GM18502 (cell line): ENCODE measurements around the gene CYP20A1.
A peak's percentile ranks its signal among the peaks of the same experiment; 100 is the strongest.
"Not testable (repeated sequence)": the region's sequence is repeated elsewhere in the genome, so short reads cannot be mapped to it uniquely, and the experiment has no call there.

Experiments
- ATAC-seq: cut with Tn5 transposase; IDR thresholded peaks from one replicate; pipeline ENCODE4 v1.9.1; 2021; ENCODE audit warnings: mild to moderate bottlenecking; ENCODE audit not compliant: unreplicated experiment, poor library complexity

CYP20A1 gene, protein sequence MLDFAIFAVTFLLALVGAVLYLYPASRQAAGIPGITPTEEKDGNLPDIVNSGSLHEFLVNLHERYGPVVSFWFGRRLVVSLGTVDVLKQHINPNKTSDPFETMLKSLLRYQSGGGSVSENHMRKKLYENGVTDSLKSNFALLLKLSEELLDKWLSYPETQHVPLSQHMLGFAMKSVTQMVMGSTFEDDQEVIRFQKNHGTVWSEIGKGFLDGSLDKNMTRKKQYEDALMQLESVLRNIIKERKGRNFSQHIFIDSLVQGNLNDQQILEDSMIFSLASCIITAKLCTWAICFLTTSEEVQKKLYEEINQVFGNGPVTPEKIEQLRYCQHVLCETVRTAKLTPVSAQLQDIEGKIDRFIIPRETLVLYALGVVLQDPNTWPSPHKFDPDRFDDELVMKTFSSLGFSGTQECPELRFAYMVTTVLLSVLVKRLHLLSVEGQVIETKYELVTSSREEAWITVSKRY

DNA sequence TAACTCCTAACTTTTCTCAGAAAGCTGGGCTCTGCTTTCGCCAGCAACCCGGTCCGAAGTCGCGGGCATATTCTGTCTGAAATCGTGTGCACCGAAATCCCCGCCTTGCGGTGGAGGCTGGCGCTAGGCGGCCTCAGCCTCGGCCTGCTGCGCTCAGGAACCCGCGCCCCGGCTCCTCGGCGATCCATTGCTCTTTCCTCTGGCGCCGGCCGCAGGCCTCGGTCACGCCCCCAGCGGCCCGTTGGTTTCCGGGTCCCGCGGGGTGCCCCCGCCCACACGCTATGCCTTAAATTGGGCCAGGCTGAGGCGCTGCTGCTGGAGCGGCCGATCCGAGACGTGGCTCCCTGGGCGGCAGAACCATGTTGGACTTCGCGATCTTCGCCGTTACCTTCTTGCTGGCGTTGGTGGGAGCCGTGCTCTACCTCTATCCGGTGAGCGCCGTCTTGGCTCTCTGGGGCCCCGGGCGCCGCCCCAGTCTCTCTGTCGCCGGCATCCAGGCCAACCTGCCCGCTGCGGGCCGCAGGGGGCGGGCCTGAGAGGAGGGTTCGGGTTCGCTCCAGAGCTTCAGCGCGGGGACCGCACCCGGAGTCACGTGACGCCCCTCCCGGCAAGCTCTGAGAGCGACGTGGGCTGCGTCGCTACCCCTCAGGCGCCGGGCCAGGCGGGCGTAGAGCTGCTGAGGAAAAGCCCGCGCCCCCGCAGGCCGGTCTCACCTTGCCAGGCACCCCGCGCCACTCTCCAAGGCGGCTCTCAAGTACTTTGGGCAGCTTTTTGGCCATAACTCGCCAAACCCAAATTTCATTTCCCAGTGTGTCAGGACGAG is at the start of gene CYP20A1:
Gene CYP20A1, plus strand, starts transcription at position 315 of the 823 bp plus-strand sequence. Its CDS starts 45 bp downstream, at position 360.
- peak; percentile 89 for ATAC-seq

DNA sequence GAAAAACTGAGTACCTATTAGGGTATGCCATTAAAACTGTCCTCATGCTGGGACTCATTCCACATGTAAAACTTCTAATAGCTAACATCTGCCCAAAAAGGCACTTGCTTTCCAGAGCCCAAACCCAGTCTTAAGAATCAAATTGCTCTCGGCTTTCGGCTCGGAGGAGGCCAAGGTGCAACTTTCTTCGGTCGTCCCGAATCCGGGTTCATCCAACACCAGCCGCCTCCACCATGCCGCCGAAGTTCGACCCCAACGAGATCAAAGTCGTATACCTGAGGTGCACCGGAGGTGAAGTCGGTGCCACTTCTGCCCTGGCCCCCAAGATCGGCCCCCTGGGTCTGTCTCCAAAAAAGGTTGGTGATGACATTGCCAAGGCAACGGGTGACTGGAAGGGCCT is 48.3 kb upstream of the CYP20A1 start:
- ATAC-seq, result not testable (repeated sequence)

DNA sequence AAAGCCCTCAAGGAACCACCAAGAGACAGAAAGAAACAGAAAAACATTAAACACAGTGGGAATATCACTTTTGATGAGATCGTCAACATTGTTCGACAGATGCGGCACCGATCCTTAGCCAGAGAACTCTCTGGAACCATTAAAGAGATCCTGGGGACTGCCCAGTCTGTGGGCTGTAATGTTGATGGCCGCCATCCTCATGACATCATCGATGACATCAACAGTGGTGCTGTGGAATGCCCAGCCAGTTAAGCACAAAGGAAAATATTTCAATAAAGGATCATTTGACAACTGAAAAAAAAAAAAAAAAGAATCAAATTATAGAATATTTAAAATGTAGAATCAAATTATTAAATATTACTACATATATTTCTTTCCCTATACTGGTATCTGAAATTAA is 47.8 kb upstream of the CYP20A1 start:
- not testable (repeated sequence) for ATAC-seq

DNA sequence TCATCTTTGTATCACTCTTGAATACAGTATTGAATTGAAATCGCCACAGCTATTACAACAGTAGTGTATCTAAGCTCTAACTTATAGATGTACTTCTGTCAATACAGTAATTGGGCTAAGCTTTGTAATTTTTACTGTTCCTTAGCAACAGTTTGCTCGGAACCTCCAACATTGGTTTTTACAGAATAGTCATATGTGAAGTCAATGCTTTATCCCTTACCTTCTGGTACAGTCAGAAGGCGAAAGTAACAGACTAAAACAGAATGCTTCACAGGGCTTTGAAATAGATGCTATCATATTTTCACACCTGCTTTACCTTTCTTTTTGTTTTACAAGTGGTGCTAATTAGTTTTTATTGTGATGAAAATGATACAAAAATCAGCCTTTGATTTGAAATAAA is 46.9 kb upstream of the CYP20A1 start:
- ATAC-seq, result no peak

DNA sequence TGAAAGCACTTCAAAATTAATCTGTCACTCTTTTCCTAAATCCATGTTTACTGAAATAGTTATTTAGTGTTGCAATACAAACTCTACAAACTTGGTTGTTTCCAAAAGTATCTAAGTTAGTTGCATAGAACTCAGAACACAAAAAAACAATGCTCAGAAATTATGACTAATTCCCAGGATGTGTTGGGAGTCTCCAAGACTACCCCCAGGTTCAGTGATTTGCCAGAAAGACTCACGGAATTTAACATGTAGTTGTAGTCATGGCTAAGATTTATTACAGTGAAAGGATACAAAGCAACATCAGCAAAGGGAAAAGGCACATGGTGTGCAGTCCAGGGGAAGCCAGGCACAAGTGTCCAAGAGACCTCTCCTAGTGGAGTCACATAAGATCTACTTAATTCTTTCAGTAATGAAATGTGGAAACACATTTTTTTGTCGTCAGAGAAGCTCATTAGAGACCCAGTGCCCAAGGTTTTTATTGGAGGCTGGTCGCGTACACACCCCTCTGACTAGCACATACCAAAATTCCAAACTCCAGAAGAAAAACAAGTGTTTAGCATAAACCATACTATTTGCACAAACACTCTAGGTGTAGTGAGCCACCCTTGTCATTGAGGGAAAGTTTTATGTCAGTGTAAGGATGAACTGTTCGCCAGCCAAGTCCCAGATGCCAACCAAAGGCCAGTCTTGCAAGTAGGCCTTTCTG is 43.3 kb upstream of the CYP20A1 start:
- no peak for ATAC-seq

DNA sequence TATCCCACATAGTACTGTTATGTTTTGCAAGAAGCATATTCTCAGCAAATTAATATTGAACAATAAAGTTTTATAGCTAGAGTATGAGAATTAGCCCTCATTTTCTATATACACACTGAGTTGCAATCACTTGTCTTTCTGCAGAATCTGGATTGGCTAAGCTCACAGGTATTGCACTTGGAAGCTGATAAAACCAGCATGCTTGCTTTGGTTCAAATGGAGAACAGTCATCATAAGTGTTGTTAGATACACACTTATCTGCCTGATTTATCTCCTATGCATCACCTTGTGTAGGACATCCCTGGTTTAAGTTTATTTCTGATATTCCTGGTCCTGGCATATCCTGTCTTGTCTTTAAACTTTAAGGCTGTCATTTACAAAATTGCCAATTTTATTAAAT is 38.0 kb upstream of the CYP20A1 start:
- no peak for ATAC-seq

DNA sequence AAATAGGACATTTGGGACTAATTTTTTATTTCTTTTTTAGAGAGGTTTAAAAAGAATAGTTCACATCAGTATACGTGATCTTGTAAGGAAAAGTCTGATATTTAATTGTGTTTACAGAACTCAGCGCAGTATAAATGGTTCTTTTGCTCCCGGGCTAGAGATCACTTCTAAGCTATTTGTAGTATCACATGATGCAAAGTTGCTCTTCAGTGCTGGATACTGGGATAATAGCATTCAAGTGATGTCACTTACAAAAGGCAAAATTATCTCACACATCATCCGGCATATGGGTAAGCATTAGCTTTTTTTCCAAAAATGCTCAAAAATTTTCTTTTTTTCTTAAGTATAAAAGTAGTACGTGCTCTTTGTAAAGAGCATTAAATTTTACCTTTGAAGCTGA is 37.4 kb upstream of the CYP20A1 start:
- ATAC-seq, result no peak

DNA sequence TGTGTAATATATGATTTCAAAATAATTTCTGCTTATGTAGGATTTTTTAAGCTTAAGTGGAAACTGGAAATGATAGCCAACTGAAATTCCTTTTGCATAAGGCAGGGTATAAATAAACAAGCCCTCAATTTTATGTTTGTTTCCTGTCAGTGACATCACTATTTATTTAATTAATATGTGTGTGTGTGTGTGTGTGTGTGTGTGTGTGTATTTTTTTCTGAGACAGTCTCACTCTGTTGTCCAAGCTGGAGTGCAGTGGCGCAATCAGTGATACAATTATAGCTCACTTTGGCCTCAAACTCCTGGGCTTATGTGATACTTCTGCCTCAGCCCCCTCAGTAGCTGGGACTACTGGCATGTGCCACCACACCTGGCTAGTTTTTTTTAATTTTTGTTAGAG is 29.3 kb upstream of the CYP20A1 start:
- no peak for ATAC-seq

DNA sequence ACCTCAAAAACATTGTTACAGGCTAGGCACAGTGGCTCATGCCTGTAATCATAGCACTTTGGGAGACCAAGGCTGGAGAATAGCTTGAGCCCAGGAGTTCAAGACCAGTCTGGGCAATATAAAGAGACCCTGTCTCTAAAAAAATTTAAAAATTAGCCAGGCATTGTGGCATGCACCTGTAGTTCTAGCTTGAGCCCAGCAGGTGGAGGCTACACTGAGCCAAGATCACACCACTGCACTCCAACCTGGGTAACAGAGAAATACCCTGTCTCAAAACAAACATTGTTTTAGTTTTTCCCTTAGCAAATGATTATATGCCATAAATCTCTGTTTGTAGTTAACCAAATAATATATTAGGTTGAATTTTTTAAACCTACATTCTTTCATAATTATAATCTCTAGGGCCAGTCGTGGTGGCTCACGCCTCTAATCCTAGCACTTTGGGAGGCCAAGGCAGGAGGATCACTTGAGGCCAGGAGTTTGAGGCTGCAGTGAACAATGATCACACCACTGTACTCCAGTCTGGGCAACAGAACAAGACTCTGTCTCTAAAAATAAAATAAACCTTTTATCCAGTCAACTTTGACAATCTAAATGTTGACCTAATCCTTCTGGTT is 13.3 kb upstream of the CYP20A1 start:
- ATAC-seq, result peak; percentile 74

DNA sequence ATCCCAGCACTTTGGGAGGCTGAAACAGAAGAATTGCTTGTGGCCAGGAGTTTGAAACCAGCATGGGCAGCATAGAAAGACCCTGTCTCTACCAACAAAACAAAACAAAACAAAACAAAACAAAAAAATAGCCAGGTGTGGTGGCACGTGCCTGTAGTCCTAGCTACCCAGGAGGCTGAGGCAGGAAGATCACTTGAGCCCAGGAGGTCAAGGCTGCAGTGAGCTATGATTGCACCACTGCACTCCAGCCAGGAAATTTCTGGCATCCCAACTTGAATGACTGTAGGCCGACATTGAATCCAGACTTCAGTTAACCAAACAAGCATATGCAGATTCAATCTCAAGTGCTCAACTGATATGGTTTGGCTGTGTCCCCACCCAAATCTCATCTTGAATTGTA is 9.1 kb upstream of the CYP20A1 start:
- ATAC-seq, result not testable (repeated sequence)

DNA sequence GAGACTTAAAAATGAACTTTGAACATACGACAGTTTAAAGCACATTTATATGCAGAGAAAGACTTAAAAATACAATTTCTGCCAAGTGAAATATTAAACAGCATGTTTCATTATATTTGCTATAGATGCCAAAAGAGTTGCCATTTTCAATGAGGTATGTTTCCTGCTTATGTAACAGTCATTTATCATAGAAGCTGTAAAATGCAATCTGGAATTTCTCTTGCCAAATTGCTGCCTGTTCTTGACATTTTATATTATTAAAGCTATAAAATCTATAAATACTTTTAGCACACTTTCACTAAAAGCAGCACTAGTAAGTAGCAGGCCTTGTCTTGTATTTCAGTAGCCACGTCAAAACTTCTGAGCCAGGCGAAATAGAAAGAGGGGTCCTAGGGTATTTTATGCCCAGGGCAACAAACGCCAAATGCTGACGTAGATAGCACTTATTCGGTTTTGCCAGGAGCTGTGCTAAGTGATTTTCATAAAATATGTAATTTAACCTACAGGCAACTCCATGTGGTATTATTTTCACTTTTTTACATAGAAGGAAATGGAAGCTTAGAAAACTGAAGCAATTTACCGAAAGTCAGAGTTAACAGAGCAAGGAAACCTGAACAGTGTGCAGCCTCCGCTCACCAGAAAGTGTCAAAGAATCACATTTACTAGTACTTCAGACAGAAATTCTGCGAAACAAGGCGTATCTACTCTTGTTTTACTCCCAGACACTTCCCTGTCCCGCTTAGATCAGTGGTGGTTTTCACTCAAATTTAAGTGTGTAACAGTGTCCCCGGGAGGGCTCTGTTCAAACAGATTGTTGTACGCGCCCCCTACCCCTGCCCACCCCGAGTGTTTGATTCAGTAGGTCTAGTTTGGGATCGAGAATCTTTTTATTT is 1.2 kb upstream of the CYP20A1 start:
- no peak for ATAC-seq

DNA sequence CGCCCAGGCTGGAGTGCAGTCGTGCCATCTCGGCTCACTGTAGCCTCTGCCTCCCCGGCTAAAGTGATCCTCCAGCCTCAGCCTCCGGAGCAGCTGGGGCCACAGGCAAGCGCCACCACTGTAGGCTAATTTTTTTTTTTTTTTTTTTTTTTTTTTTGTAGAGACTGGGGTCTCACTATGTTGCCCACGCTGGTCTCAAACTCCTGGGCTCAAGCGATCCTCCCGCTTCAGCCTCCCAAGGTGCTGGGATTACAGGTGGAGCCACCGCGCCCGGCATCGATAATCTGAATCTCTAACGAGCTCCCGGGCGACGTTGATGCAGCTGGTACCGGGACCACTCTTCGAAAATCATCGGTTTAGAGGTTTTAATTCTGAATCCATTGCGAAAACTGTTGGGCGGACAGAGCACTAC is 520 bp upstream of the CYP20A1 start:
- ATAC-seq, result no peak

DNA sequence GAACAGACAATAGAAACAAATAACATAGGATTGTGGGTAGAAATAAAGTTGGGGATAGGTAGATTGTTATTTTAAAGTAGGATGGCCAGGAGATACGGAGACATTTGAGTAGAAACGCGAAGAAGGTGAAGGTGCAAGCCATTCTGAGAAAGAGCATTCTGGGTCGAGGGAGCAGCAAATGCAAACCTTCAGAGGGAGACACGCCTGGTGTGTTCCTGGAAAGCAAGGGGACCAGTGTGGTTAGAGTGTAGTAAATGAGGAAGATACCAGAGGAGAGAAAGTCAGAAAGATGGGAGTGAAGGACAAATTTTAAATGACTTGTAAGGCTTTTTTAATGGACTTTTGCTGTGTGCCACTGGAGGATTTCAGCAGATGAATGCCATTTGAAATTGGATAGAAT is 1.7 kb downstream of the CYP20A1 start:
- no peak for ATAC-seq

DNA sequence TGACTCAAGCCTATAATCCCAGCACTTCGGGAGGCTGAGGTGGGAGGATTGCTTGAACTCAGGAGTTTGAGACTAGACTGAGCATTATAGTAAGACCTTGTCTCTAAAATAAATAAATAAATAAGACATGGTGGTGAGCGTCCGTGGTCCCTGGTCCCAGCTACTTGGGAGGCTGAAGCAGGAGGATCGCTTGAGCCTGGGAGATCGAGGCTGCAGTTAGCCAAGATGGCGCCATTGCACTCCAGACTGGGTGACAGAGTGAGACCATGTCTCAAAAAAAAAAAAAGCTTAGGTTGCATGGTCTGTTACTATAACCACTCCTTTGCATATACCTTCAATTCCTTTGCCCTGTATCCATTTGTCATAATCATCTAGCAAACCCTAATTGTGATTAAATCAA is 3.7 kb downstream of the CYP20A1 start:
- ATAC-seq, result no peak

DNA sequence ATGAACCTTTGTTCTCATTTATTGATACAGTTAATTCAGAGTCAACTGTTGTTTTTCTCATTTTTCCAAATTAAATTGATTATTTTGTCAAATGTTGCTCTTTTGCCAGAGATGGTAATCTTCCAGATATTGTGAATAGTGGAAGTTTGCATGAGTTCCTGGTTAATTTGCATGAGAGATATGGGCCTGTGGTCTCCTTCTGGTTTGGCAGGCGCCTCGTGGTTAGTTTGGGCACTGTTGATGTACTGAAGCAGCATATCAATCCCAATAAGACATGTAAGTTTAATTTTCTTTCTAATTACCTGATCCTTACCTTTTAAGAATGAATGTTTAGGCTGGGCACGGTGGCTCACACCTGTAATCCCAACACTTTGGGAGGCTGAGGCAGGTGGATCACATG is 7.8 kb downstream of the CYP20A1 start:
- ATAC-seq, result no peak

DNA sequence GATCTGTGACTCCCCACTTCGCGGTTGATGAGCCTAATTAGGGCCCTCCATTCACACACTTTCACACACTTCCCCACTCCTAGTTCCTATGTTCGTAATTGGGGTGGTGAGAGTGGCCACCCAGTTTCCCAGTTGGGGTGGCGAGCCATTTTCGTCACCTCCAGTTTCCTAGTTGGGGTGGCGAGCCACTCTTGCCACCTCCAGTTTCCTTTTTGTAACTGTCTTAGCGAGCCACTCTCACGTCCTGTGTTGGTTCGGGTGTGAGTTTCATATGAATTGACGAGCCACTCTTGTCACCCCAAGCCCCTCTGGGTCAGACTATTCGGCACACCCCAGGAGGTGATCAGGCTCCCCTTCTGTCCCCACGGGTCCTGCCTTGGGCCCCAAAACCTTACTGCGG is 14.0 kb downstream of the CYP20A1 start:
- ATAC-seq, result no peak

DNA sequence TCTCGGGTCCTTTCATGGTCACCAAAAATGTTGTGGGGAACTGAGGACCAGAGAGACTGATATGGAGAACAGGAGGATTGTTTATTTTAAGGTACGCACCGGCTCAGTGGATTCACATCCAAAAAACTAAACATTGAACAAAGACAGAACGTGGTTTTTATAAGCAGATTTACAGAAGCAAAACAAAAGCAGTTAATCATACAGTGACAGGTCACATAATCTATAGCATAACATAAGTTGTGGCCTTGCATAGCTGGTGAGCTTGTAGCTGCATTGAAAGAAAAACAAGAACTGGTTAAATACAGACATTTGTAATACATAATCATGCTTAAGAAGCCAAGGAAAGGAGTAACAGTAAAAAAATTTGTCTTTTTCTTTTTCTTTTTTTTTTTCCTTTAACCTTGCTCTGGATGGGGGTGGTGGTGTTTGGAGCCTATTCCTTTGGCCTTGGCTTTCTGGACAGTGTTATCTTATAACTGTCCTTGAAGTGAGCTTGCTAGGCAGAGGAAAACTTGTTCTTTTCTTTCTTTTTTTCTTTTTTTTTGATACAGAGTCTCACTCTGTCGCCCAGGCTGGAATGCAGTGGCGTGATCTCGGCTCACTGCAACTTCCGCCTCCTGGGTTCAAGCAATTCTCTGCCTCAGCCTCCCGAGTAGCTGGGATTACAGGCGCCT is 14.7 kb downstream of the CYP20A1 start:
- ATAC-seq, result not testable (repeated sequence)

DNA sequence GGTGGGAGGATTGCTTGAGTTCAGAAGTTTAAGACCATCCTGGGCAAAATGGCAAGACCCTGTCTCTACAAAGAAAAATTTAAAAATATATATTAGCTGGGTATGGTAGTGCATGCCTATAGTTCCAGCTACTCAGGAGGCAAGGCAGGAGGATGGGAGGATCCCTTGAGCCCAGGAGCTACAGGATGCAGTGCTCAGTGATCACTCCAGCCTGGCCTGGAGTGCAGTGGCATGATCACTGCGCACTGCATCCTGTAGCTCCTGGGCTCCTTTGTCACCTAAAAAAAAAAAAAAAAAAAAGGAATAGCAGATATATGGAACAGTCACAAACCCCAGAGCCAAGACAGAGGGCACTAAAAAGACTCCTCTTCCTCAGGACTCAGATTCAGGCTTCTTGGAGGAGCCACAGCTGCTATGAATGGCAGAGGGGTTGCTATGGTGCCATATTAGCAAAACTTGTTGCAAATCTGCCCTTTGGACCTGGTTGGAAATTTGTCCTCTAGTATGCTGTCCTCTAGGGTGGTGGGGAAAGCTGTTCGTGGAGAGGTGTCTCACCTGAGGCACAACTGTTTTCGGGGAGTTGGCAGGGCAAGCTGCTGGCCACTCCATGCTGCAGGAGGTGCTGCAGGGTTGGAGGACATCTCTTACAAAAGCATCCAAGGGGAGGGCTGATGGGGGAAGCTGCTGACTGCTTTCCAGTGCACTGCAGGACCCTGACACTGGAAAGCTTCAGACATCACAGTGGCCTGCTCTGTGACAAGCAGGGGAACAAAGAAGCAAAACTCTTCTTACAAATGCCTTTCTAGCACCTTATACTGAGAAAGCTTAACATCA is 22.7 kb downstream of the CYP20A1 start:
- ATAC-seq, result no peak
